IMR-90 (cell line): ENCODE results near the gene BTBD17. TPM values are rescaled to one million over a fixed set of nuclear protein-coding genes. Genes with fewer than 3 reads are reported as not detected.

ENCODE experiments used
- ATAC-seq: fragments of 200-7000 bp; cut with Tn5 transposase; 2 replicates; pipeline ENCODE4 v1.9.1; 2020; ENCODE audit warnings: low read depth, mild to moderate bottlenecking, moderate library complexity
- BruUV-seq: library from RNA; stranded (reverse); fragments of 400-500 nt; replicated peaks from 2 replicates; lab custom pipeline; 2021; lab: Mats Ljungman, UMichigan
- CTCF ChIA-PET: fragments of 300-600 bp; formaldehyde crosslinking; extraction: SDS; loops from one replicate; lab custom pipeline; 2021; ENCODE audit warnings: antibody characterized with exemption; lab: Yijun Ruan, JAX
- POLR2A ChIA-PET: fragments of 300-600 bp; sonication (Branson Sonifier 250); formaldehyde crosslinking; loops from one replicate; lab custom pipeline; 2022; ENCODE audit warnings: antibody characterized with exemption; ENCODE audit not compliant: unreplicated experiment; lab: Charles Lee
- DNase-seq: peaks from one replicate; pipeline ENCODE4 v3.0.0; 2013
- H2AFZ ChIP-seq: replicated peaks from 2 replicates; pipeline ENCODE3; 2013; ENCODE audit warnings: low read length, mild to moderate bottlenecking; ENCODE audit not compliant: poor library complexity
- H2AK5ac ChIP-seq: 2 replicates; pipeline ENCODE4 v1.6.1; 2013; ENCODE audit warnings: low read depth, low read length, inconsistent platforms
- H2AK9ac ChIP-seq: replicated peaks from 2 replicates; pipeline ENCODE3; 2013; ENCODE audit warnings: mild to moderate bottlenecking, low read depth, low read length, moderate library complexity; ENCODE audit not compliant: poor library complexity
- H2BK120ac ChIP-seq: 2 replicates; pipeline ENCODE4 v1.6.1; 2013; ENCODE audit warnings: low read depth, low read length, inconsistent platforms
- H2BK15ac ChIP-seq: 3 replicates; pipeline ENCODE4 v1.6.1; 2013; ENCODE audit warnings: low read depth, low read length, inconsistent platforms
- H2BK20ac ChIP-seq: 2 replicates; pipeline ENCODE4 v1.6.1; 2013; ENCODE audit warnings: low read depth, mild to moderate bottlenecking, inconsistent platforms, low read length, moderate library complexity
- H2BK5ac ChIP-seq: 2 replicates; pipeline ENCODE4 v1.6.1; 2013; ENCODE audit warnings: mild to moderate bottlenecking, low read depth, low read length, inconsistent platforms; ENCODE audit not compliant: poor library complexity, severe bottlenecking
- H3K14ac ChIP-seq: replicated peaks from 2 replicates; pipeline ENCODE4 v1.6.1; 2013; ENCODE audit warnings: low read depth, low read length, inconsistent platforms
- H3K18ac ChIP-seq: 2 replicates; pipeline ENCODE4 v1.6.1; 2013; ENCODE audit warnings: low read depth, low read length, control low read depth
- H3K23ac ChIP-seq: 2 replicates; pipeline ENCODE4 v1.6.1; 2013; ENCODE audit warnings: low read depth, low read length, inconsistent platforms
- H3K27ac ChIP-seq: 2 replicates; pipeline ENCODE4 v1.5.1; 2013; ENCODE audit warnings: mild to moderate bottlenecking, control low read depth, low read length; ENCODE audit not compliant: insufficient read depth
- H3K27me3 ChIP-seq: 2 replicates; pipeline ENCODE4 v1.6.1; 2013; ENCODE audit warnings: low read length; ENCODE audit not compliant: control insufficient read depth, insufficient read depth
- H3K36me3 ChIP-seq: 2 replicates; pipeline ENCODE4 v1.6.1; 2013; ENCODE audit warnings: low read length, mixed read lengths; ENCODE audit not compliant: control insufficient read depth, insufficient read depth
- H3K4ac ChIP-seq: 2 replicates; pipeline ENCODE4 v1.6.1; 2013; ENCODE audit warnings: low read depth, low read length, inconsistent platforms
- H3K4me1 ChIP-seq: 2 replicates; pipeline ENCODE4 v1.6.1; 2013; ENCODE audit warnings: low read length, mixed read lengths; ENCODE audit not compliant: control insufficient read depth, insufficient read depth
- H3K4me2 ChIP-seq: 2 replicates; pipeline ENCODE4 v1.6.1; 2013; ENCODE audit warnings: low read depth, mild to moderate bottlenecking, control low read depth, low read length, moderate library complexity
- H3K4me3 ChIP-seq: 2 replicates; pipeline ENCODE4 v1.5.1; 2013; ENCODE audit warnings: low read depth, mild to moderate bottlenecking, control low read depth, low read length, moderate library complexity; ENCODE audit not compliant: insufficient read depth
- H3K56ac ChIP-seq: 2 replicates; pipeline ENCODE4 v1.6.1; 2013; ENCODE audit warnings: low read length, inconsistent platforms; ENCODE audit not compliant: insufficient read depth; ENCODE audit errors: extremely low read depth
- H3K79me1 ChIP-seq, 2 experiments: 2 replicates each; pipeline ENCODE4 v1.6.1; 2013; ENCODE audit warnings: low read length in 2 of 2, inconsistent platforms in 1 of 2, low read depth in 1 of 2
- H3K9ac ChIP-seq: 2 replicates; pipeline ENCODE4 v1.6.1; 2013; ENCODE audit warnings: low read depth, low read length, control low read depth
- H3K9me1 ChIP-seq: 2 replicates; pipeline ENCODE4 v1.6.1; 2013; ENCODE audit warnings: low read length, inconsistent platforms; ENCODE audit not compliant: insufficient read depth
- H3K9me3 ChIP-seq: 2 replicates; pipeline ENCODE4 v1.6.1; 2013; ENCODE audit warnings: low read length; ENCODE audit not compliant: control insufficient read depth, insufficient read depth
- H4K20me1 ChIP-seq: 2 replicates; pipeline ENCODE4 v1.6.1; 2013; ENCODE audit warnings: low read length, inconsistent platforms; ENCODE audit not compliant: insufficient read depth
- H4K5ac ChIP-seq: 2 replicates; pipeline ENCODE4 v1.6.1; 2013; ENCODE audit warnings: mild to moderate bottlenecking, low read depth, low read length, control low read depth
- H4K8ac ChIP-seq, 2 experiments: 2 replicates each; pipeline ENCODE4 v1.6.1; 2013; ENCODE audit warnings: low read depth in 2 of 2, low read length in 2 of 2, control low read depth in 1 of 2, inconsistent platforms in 1 of 2
- H4K91ac ChIP-seq: 2 replicates; pipeline ENCODE4 v1.6.1; 2013; ENCODE audit warnings: low read depth, low read length, inconsistent platforms; ENCODE audit not compliant: insufficient read depth
- BHLHE40 ChIP-seq: fragments of 150-350 bp; IDR thresholded peaks from 2 replicates; pipeline ENCODE4 v1.6.1; 2016; ENCODE audit warnings: mild to moderate bottlenecking, low read depth, low read length
- CEBPB ChIP-seq: IDR thresholded peaks from 2 replicates; pipeline ENCODE4 v1.6.1; 2012; ENCODE audit warnings: low read depth, low read length, improper control_type of control experiment
- CHD1 ChIP-seq: IDR thresholded peaks from 2 replicates; pipeline ENCODE4 v1.6.1; 2012; ENCODE audit warnings: low read depth, low read length, improper control_type of control experiment
- CTCF ChIP-seq: conservative IDR thresholded peaks from 2 replicates; pipeline ENCODE4 v1.5.1; 2012; ENCODE audit warnings: mild to moderate bottlenecking, low read depth, low read length, improper control_type of control experiment
- ELK1 ChIP-seq: fragments of 150-350 bp; IDR thresholded peaks from 2 replicates; pipeline ENCODE4 v1.6.1; 2016; ENCODE audit warnings: low read depth, mild to moderate bottlenecking, low read length, moderate library complexity, borderline replicate concordance
- FOS ChIP-seq: fragments of 150-350 bp; IDR thresholded peaks from 2 replicates; pipeline ENCODE4 v1.6.1; 2016; ENCODE audit warnings: low read depth, low read length
- MAFK ChIP-seq: IDR thresholded peaks from 2 replicates; pipeline ENCODE4 v1.6.1; 2012; ENCODE audit warnings: low read depth, low read length, improper control_type of control experiment
- MAZ ChIP-seq: IDR thresholded peaks from 2 replicates; pipeline ENCODE4 v1.6.1; 2012; ENCODE audit warnings: low read depth, mild to moderate bottlenecking, low read length, improper control_type of control experiment, moderate library complexity, borderline replicate concordance
- MXI1 ChIP-seq: IDR thresholded peaks from 2 replicates; pipeline ENCODE4 v1.6.1; 2012; ENCODE audit warnings: low read depth, mild to moderate bottlenecking, low read length, moderate library complexity, borderline replicate concordance
- POLR2A ChIP-seq: IDR thresholded peaks from 2 replicates; pipeline ENCODE4 v1.6.1; 2012; ENCODE audit warnings: mild to moderate bottlenecking, low read depth, low read length
- RAD21 ChIP-seq: IDR thresholded peaks from 2 replicates; pipeline ENCODE4 v1.6.1; 2012; ENCODE audit warnings: low read length, improper control_type of control experiment
- RCOR1 ChIP-seq: IDR thresholded peaks from 2 replicates; pipeline ENCODE4 v1.6.1; 2012; ENCODE audit warnings: mild to moderate bottlenecking, low read length, improper control_type of control experiment; ENCODE audit not compliant: insufficient replicate concordance
- RFX5 ChIP-seq: IDR thresholded peaks from 2 replicates; pipeline ENCODE4 v1.8.0; 2012; ENCODE audit warnings: low read depth, mild to moderate bottlenecking, low read length, moderate library complexity
- SMC3 ChIP-seq: fragments of 150-350 bp; IDR thresholded peaks from 2 replicates; pipeline ENCODE4 v1.6.1; 2016; ENCODE audit warnings: low read depth, mild to moderate bottlenecking, antibody characterized with exemption, low read length, moderate library complexity
- USF2 ChIP-seq: fragments of 150-350 bp; IDR thresholded peaks from 2 replicates; pipeline ENCODE4 v1.6.1; 2017; ENCODE audit warnings: mild to moderate bottlenecking, antibody characterized with exemption, low read length, low read depth
- WGBS, 2 experiments: methylation state at CpG; one replicate each; pipeline versions ENCODE4 v1.1.5 to v1.1.7; 2013; ENCODE audit warnings: missing lambda C conversion rate in 2 of 2; ENCODE audit not compliant: insufficient read length in 1 of 2; ENCODE audit errors: extremely low coverage in 2 of 2; 5-methylcytosine and 5-hydroxymethylcytosine counted together
- dilution Hi-C: fragments of 300-500 bp; cut with HindIII; formaldehyde crosslinking; loops from one replicate; pipeline ENCODE4 v1.14.3; 2018; ENCODE audit warnings: low sequenced_read_pairs; ENCODE audit not compliant: unreplicated experiment
- in situ Hi-C: fragments of 300-500 bp; cut with MboI; formaldehyde crosslinking; loops from 3 replicates; pipeline ENCODE4 v1.14.3; 2019; ENCODE audit warnings: low sequenced_read_pairs, inconsistent platforms, mixed read lengths
- intact Hi-C: fragments of 100-400 bp; cut with micrococcal nuclease; formaldehyde crosslinking; loops from 2 replicates; pipeline ENCODE4 v1.10.0; 2022
- polyA plus RNA-seq, 3 experiments: library from polyadenylated mRNA; depleted of rRNA; stranded (reverse); fragments of >200 nt; gene quantifications; 2 replicates each; pipeline ENCODE4 v1.2.3, GENCODE V29; 2012; ENCODE audit warnings: low replicate concordance in 1 of 3
- total RNA-seq: library from RNA; depleted of rRNA; stranded (reverse); fragments of >200 nt; gene quantifications from 2 replicates; pipeline ENCODE4 v1.2.3, GENCODE V29; 2012

Gene BTBD17
- total and polyA plus RNA-seq, 2 of the 4 experiments (the other 2 are of a cell fraction) = not detected

GRCh38 chr17:74369665-74370490 lies 8.2 kb upstream of the BTBD17 start:
- Histone ChIP-seq H2BK15ac (no peak overlapping the region), H3K18ac (no peak overlapping the region), H3K4ac (no peak overlapping the region), H3K56ac (no peak overlapping the region), H2AK5ac (no peak overlapping the region), H3K4me3 (no peak overlapping the region), H3K23ac (no peak overlapping the region), H3K4me1 (no peaks in the 10 kb centered on the region), H2AFZ (no peak overlapping the region), H2AK9ac (no peak overlapping the region), H4K20me1 (no peaks in the 10 kb centered on the region), H3K79me1 (no peaks in the 10 kb centered on the region), H3K4me2 (no peak overlapping the region), H2BK20ac (no peak overlapping the region), H3K27me3 (no peaks in the 10 kb centered on the region), H4K8ac (no peak overlapping the region), H3K9ac (no peak overlapping the region), H2BK5ac (no peak overlapping the region), H3K9me3 (no peaks in the 10 kb centered on the region), H3K14ac (no peak overlapping the region), H2BK120ac (no peak overlapping the region), H3K9me1 (no peaks in the 10 kb centered on the region), H3K36me3 (no peaks in the 10 kb centered on the region), H4K5ac (no peak overlapping the region), H3K27ac (no peak overlapping the region), H4K91ac (no peak overlapping the region)
- intact Hi-C loops (loop anchor here (10.0 kb wide), 1 partner anchor 495 kb away; no protein-coding TSS in a partner anchor), dilution Hi-C loops (no loop called here), in situ Hi-C loops (no loop called here)
- no peak for ATAC-seq
- BruUV-seq = no TSS peak
- ChIA-PET CTCF (no interaction called here), POLR2A (no interaction called here)
- DNase-seq = no peak
- WGBS, 2 experiments = 81% methylated on average over 3 of the region's 17 CpGs; no CpG with 5 or more reads in 1 of the 2 experiments
- no peak for TF ChIP-seq MAZ
- no peak for TF ChIP-seq MAFK
- no peak for TF ChIP-seq RAD21
- TF ChIP-seq CTCF = no peak
- TF ChIP-seq BHLHE40 = no peak
- no peak for TF ChIP-seq CHD1
- no peak for TF ChIP-seq CEBPB
- TF ChIP-seq FOS = no peak
- no peak for TF ChIP-seq MXI1
- no peak for TF ChIP-seq RFX5
- no peak for TF ChIP-seq SMC3
- TF ChIP-seq RCOR1 = no peak
- no peak for TF ChIP-seq USF2
- no peak for TF ChIP-seq POLR2A
- no peak for TF ChIP-seq ELK1
